GM18858 (cell line): ENCODE measurements around the gene MXI1.

Experiments used
- ATAC-seq: cut with Tn5 transposase; IDR thresholded peaks from one replicate; pipeline ENCODE4 v1.9.1; 2021; ENCODE audit not compliant: unreplicated experiment

Gene MXI1

DNA sequence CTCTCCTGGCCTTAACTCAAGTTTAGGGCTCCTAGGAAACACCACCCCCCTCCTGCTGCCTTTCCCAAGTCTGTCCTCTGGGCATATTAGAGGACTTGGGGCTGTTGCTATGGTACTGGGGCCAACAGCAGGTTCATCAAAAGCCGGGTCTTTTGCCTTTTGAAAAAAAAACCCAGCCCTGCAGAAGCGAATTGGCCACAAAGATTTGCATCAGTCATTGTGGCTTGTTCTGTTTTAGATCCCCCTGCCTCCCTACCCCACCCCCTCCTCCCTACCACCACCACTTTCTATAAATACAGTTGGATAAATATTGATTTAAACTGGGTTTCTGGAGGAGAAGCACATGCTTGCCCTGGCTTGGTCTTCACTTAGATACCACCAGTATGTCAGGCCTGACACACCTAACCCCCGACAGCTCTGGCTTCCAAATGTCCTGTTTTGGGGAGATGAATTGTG lies 7.0 kb downstream of the MXI1 start:
- ATAC-seq = no peak

DNA sequence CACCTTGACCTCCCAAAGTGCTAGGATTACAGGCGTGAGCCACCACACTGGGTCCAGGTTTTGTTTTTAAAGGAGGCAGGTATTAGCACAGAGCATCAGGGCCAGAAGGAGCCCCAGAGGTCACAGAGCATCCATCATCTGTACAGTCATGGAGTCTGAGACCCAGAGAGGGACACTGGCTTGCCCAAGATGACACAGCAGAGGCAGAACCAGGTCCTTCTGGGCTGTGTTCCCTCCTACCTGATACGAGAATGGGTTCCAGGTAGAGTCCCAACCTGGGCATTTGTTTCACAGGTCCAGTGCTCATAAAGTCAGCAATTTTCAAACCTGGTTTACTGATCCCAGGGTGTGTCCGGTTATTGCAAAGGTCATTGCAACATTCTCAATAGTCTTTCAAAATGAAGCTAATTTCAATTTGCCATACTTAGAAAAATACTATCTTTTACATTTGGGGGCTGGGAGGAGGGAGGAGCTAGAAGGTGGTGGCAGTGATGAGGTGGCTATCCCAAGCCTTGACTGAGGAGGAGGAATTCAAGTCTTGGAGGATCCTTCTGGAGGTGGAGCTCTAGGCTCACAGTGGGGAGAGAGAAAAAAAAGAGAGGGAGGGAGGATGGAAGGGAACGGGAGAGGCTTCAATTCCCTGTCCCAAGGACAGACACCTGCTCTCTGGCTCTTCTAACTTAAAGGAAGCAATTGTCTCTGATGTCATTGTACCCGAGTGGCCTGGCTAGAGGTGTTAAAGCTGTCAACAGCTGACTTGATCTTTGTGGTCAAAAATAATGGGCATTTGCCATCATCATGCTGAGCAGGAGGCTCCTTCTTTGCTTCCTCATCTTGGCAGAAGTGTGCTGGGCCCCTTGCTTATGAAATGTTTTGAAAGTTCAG lies 8.1 kb downstream of the MXI1 start:
- ATAC-seq = no peak

- no peak for ATAC-seq
Measured at GRCh38 chr10:110216240-110216639, 8.8 kb downstream of the MXI1 start.

DNA sequence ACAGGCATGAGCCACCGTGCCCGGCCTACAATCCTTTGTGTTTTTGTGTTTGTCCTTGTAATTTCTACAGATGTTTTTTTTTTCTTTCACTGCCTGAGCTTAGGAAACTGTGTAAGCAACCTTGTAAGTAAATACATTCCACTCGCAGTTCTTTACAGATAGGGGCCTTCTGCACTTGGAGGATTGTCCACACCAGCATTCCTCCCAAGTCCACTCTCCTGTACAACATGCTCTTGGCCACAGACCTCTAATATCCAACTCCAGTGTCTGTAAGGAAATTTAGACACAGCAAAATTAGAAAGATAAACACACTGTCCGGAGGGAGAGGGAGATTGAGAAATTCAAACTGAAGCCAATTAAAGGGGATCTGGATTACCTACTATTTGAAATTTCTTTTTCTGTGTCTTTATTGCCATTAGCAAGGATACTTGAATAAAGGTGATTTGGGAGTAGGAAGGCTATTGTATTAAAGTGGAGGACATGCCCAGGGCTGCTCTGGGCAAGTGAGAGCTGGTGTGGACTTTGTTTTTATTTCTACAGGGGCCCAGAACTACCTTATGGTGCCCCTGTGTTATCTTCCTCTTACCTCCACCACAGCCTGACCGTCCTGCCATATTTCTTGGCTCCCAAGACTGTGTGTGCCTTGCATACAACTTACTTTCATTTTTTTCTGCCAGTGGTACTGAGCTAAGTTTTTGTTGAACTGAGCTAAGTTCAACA lies 9.7 kb downstream of the MXI1 start:
- ATAC-seq = no peak

DNA sequence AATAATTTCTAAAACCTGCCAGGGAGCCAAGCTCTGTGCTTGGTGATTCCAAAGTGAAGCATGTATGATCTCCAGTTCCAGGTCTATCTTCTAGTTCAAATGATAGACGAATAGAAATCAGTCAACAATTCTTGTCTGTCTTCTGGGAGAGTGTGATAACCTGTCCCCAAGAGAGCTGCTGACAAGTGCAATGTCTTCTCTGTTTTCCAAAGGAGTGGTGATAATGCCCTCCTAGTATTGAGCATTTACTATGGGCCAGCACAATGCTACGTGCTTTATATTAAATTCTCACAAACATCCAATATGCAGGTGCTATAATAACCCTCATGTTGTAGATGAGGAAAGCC lies 10.2 kb downstream of the MXI1 start:
- ATAC-seq = no peak

DNA sequence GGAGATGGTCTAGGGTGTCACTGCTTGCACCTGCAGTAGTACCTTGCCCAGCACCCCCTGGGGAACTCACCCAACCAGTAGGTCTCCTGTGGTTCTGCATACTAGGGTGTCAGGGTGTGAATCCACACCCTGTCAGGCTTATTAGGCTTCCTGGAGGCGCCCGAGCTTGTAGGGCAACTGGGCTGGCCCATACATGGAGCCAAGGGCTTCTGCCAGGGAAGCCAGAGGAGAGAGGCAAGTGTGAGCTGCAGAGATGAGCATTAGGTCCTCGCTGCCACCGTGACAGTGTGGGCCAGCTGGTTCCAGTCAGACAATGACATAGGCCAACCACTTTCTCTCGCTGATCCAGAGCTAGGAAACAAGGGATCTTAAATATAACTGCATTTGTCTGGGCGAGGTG lies 11.2 kb downstream of the MXI1 start:
- ATAC-seq = no peak

- ATAC-seq = no peak
Measured at GRCh38 chr10:110219884-110220283, 12.5 kb downstream of the MXI1 start.

DNA sequence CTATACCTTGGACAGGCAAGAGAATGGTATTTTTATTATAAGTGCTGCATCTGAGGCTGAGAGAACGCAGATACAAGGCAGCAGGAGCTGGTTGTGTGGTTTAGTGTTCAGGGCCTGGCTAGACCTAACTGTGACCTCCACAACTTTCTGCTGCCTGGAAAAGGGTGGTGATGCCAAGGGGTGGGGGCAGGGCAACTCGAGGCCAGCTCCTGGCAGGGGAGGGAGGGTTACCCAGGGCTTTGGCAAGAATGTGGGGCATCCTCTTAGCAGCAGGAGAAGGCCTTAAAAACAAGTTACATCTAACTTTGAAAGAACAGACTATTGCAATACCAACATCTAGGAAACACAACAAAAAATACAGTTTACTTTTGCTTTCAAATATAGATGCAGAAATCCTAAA lies 13.0 kb downstream of the MXI1 start:
- no peak for ATAC-seq

DNA sequence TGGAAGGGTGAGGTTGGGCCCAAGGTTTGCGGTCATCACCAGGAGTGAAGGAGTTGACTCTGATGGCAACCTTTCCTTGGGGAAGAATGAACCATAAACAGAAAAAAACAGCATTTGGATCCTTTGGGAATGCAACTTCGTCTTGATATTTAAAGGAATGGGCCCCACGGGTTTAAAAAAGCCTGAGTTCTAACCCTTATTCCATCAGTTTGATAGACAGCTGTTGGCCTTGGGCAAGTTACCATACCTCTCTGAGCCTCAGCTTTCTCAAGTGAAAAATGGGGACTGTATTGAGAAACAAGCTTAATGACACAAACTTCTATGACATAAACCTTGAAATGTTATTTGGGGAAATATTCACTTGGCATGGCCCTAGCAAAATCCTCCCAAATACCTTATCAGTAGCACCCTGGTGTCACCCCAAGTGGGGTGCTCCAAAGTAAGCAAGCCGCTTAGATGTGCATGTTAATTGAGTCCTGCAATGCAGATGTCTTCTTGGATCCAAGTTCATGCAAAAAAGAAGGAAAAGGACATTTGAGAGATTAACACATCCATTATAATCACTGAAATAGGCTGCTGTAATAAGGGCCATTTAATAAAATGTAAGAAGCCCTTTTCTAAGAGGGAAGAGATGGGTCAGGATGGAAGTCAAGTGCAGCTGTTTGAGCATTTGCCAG lies 13.8 kb downstream of the MXI1 start:
- no peak for ATAC-seq

DNA sequence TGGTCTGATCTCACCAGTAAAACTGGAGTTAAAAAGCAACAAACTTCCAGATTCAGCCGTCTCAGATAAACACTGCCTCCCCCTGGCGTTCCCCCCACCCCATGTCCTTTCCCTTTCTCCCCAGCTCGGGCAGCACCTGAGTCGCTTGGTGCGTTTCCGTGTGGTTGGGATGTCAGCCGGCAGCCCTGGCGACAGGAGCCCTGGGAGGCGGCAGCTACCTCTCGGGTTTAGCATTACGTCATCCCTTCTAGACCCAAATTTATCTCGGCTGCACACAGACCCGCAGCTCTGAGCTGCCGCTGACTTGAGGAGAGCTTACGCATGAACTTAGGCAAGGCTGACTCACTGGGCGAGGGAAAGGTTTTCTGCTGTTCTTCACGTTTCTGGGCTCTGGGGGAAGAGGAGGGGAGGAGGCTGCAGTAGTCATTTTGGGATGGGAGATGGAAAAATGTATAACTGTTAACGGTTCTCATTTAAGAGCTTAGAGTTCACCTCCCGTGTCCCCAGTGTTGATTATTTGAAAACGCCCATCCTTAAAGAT lies 14.4 kb downstream of the MXI1 start:
- ATAC-seq = peak; percentile 49

DNA sequence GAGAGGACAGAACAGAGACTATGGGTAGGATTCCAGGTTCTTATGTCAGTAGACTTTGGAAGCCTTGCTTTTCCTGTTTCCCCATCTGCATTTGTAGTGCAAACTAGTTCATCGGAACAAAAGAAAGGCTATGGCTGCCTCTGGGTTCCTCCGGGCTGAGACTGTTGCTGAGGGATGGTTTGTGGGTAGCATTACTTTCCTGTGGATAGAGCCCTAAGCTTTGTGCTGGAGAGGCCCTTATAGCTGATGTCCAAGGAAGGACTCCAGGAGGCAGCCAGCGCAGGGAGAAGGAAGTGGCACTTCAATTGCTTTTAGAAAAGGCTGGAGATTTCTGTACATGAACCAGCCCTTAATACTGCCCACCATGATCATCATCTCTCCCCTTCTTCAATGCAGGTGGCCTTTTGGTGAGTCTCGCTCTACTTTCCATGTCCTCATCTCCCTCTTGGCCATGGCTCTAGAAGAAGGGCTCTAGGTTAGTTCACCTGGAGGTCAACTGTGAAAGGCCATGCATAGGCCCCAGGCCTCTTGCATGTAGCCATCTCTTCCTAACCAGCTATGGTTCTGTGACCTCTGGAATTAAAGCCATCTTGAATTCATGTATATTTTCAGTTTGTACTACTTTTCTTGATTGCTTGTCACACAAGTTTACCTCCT lies 15.4 kb downstream of the MXI1 start:
- no peak for ATAC-seq

GRCh38 chr10:110223298-110223925 lies 16.0 kb downstream of the MXI1 start:
- no peak for ATAC-seq

GRCh38 chr10:110224992-110225391 lies 17.6 kb downstream of the MXI1 start:
- ATAC-seq = no peak

- ATAC-seq = peak; percentile 0
Measured at GRCh38 chr10:110225441-110225755, 18.0 kb downstream of the MXI1 start.

DNA sequence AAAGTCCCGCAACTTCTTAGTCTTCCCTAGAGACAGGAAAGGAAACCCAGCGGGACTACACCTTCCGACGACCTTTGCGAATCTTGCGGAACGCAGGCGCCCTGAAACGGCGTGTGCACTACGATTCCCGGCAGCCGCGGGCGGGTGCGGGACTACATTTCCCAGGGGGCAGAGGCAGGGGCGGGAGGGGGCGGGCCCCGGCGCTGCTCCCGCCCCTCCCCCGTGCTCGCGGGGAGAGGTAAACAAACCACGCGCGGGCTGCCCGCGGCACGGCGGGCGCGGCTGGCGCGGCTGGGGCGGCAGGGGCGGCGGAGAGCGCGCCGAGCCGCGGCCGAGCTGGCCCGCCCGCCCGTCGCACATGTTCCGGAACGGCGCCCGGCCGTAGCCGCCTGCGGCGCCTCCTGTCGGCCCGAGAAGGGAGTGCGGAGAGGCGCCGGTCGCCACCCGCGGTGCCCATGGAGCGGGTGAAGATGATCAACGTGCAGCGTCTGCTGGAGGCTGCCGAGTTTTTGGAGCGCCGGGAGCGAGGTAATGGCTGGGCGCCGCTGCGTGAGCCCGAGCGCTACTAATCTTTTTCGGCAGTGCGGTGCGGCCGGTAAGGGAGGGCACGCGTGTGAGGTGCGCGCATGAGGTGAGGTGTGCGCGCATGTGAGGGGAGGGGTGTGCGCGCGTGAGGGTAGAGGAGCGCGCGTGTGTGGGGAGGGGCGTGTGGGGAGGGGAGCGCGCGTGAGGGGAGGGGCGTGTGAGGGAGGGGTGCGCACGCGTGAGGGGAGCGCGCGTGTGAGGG lies 18.5 kb downstream of the MXI1 start:
- peak; percentile 69 for ATAC-seq

DNA sequence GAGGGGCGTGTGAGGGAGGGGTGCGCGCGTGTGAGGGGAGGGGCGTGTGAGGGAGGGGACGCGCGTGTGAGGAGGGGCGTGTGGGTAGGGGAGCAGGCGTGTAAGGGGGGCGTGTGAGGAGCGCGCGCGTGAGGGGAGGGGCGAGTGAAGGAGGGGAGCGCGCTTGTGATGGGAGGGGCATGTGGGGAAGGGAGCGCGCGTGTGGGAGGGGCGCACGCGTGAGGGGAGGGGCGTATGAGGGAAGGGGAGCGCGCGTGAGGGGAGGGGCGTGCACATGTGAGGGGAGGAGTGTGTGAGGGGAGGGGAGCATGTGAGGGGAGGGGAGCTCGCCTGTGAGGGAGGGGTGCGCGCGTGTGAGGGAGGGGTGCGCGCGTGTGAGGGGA lies 19.1 kb downstream of the MXI1 start:
- no peak for ATAC-seq

GRCh38 chr10:110226926-110227641 lies 19.7 kb downstream of the MXI1 start:
- ATAC-seq = no peak

GRCh38 chr10:110228066-110228465 lies 20.7 kb downstream of the MXI1 start:
- ATAC-seq = no peak

GRCh38 chr10:110229155-110229554 lies 21.8 kb downstream of the MXI1 start:
- no peak for ATAC-seq
